Natural killer cell treated with Interleukin-12 subunit alpha and Interleukin-12 subunit beta and Interleukin-15 and Interleukin-18, amount 100 ng/mL, for 72 hours (primary cell): ENCODE data around the gene MPRIP. TPM values are rescaled to one million over a fixed set of nuclear protein-coding genes. Genes with fewer than 3 reads are reported as not detected.
"Not testable (repeated sequence)": the region's sequence is repeated elsewhere in the genome, so short reads cannot be mapped to it uniquely, and the experiment has no call there.

ENCODE experiments used
- ATAC-seq, 2 donors: fragments of 150-1000 bp; cut with Tn5 transposase in 1 of 2; sonication (Bioruptor Pico), chemical (Tn5 transposase) in 1 of 2; 2 replicates each; pipeline ENCODE4 v1.10.0; 2021
- DNase-seq: peaks from one replicate; pipeline ENCODE4 v3.0.0; 2022; ENCODE audit warnings: low spot score
- H3K27ac Mint-ChIP-seq, 2 donors: 1 replicate in 1 of 2; 2 replicates in 1 of 2; pipeline ENCODE4 v1.8.0; 2022; ENCODE audit warnings: mixed read lengths in 2 of 2, mild to moderate bottlenecking in 1 of 2, moderate library complexity in 1 of 2
- H3K27me3 Mint-ChIP-seq, 2 donors: 1 replicate in 1 of 2; 2 replicates in 1 of 2; pipeline ENCODE4 v1.8.0; 2022; ENCODE audit warnings: mixed read lengths in 2 of 2
- H3K36me3 Mint-ChIP-seq: one replicate; pipeline ENCODE4 v1.8.0; 2022; ENCODE audit warnings: mixed read lengths
- H3K4me1 Mint-ChIP-seq, 2 donors: 1 replicate in 1 of 2; 2 replicates in 1 of 2; pipeline ENCODE4 v1.8.0; 2022; ENCODE audit warnings: low read depth in 2 of 2, mixed read lengths in 2 of 2, mild to moderate bottlenecking in 1 of 2
- H3K4me3 Mint-ChIP-seq: one replicate; pipeline ENCODE4 v1.8.0; 2022; ENCODE audit warnings: mixed read lengths
- H3K9me3 Mint-ChIP-seq: 2 replicates; pipeline ENCODE4 v1.8.0; 2022; ENCODE audit warnings: mixed read lengths
- total RNA-seq, 2 donors: library from RNA; stranded (reverse); gene quantifications; one replicate each; pipeline ENCODE4 v1.2.3, GENCODE V29; 2022

MPRIP gene
- total RNA-seq, 2 donors from 2014 or later: 158 to 216 TPM

GRCh38 chr17:17134051-17134956 lies 92.0 kb downstream of the MPRIP start:
- Mint-ChIP-seq H3K27me3 (no peaks in the 10 kb centered on the region), H3K4me3 (no peak overlapping the region), H3K27ac (no peak overlapping the region), H3K36me3 (no peaks in the 10 kb centered on the region), H3K9me3 (no peaks in the 10 kb centered on the region), H3K4me1 (peaks cover 0 to 4% of the 10 kb centered on the region in 2 donors)
- ATAC-seq (no peak), DNase-seq (no peak)

GRCh38 chr17:17134957-17135333 lies 92.7 kb downstream of the MPRIP start:
- Mint-ChIP-seq H3K4me3 (no peak overlapping the region), H3K9me3 (no peaks in the 10 kb centered on the region), H3K36me3 (no peaks in the 10 kb centered on the region), H3K4me1 (peaks cover 0 to 2% of the 10 kb centered on the region in 2 donors), H3K27ac (no peak overlapping the region), H3K27me3 (no peaks in the 10 kb centered on the region)
- ATAC-seq: no peak
- DNase-seq: no peak

- H3K27ac Mint-ChIP-seq, DNase-seq, H3K4me3 Mint-ChIP-seq, ATAC-seq, H3K9me3 Mint-ChIP-seq, H3K4me1 Mint-ChIP-seq, H3K36me3 Mint-ChIP-seq, H3K27me3 Mint-ChIP-seq: not testable (repeated sequence)
Measured at GRCh38 chr17:17136221-17136620, 94.0 kb downstream of the MPRIP start.

- Mint-ChIP-seq H3K4me3 (no peak overlapping the region), H3K9me3 (no peaks in the 10 kb centered on the region), H3K4me1 (peaks cover 0 to 4% of the 10 kb centered on the region in 2 donors), H3K36me3 (no peaks in the 10 kb centered on the region), H3K27ac (no peak overlapping the region), H3K27me3 (no peaks in the 10 kb centered on the region)
- no peak for ATAC-seq
- no peak for DNase-seq
Measured at GRCh38 chr17:17137731-17138585, 95.7 kb downstream of the MPRIP start.

GRCh38 chr17:17139972-17140589 lies 97.8 kb downstream of the MPRIP start:
- no peak overlapping the region for H3K4me3 Mint-ChIP-seq
- DNase-seq: no peak
- no peak overlapping the region for H3K27ac Mint-ChIP-seq
- peaks cover 0 to 4% of the 10 kb centered on the region in 2 donors for H3K4me1 Mint-ChIP-seq
- no peaks in the 10 kb centered on the region for H3K9me3 Mint-ChIP-seq
- ATAC-seq: no peak
- H3K36me3 Mint-ChIP-seq: no peaks in the 10 kb centered on the region
- no peaks in the 10 kb centered on the region for H3K27me3 Mint-ChIP-seq

GRCh38 chr17:17140590-17140980 lies 98.3 kb downstream of the MPRIP start:
- H3K27me3 Mint-ChIP-seq: no peaks in the 10 kb centered on the region
- no peak overlapping the region for H3K27ac Mint-ChIP-seq
- no peaks in the 10 kb centered on the region for H3K9me3 Mint-ChIP-seq
- no peaks in the 10 kb centered on the region for H3K36me3 Mint-ChIP-seq
- DNase-seq: no peak
- ATAC-seq: no peak
- peaks cover 0 to 5% of the 10 kb centered on the region in 2 donors for H3K4me1 Mint-ChIP-seq
- H3K4me3 Mint-ChIP-seq: no peak overlapping the region

GRCh38 chr17:17141279-17141678 lies 99.0 kb downstream of the MPRIP start:
- DNase-seq: no peak
- Mint-ChIP-seq H3K36me3 (no peaks in the 10 kb centered on the region), H3K4me3 (no peak overlapping the region), H3K4me1 (peaks cover 0 to 10% of the 10 kb centered on the region in 2 donors), H3K27me3 (no peaks in the 10 kb centered on the region), H3K9me3 (no peaks in the 10 kb centered on the region), H3K27ac (peak overlapping the region in 1 of 2 donors; percentile 0)
- no peak for ATAC-seq

GRCh38 chr17:17141860-17142552 lies 99.7 kb downstream of the MPRIP start:
- ATAC-seq (no peak), DNase-seq (no peak)
- H3K4me3 Mint-ChIP-seq: no peak overlapping the region
- H3K27me3 Mint-ChIP-seq: no peaks in the 10 kb centered on the region
- H3K9me3 Mint-ChIP-seq: no peaks in the 10 kb centered on the region
- peak overlapping the region in 1 of 2 donors; percentile 0 for H3K27ac Mint-ChIP-seq
- peaks cover 0 to 10% of the 10 kb centered on the region in 2 donors for H3K4me1 Mint-ChIP-seq
- no peaks in the 10 kb centered on the region for H3K36me3 Mint-ChIP-seq

GRCh38 chr17:17142556-17142955 lies 100.3 kb downstream of the MPRIP start:
- Mint-ChIP-seq H3K27ac (no peak overlapping the region), H3K36me3 (no peaks in the 10 kb centered on the region), H3K9me3 (no peaks in the 10 kb centered on the region), H3K4me3 (no peak overlapping the region), H3K4me1 (peaks cover 0 to 10% of the 10 kb centered on the region in 2 donors), H3K27me3 (no peaks in the 10 kb centered on the region)
- ATAC-seq: no peak
- DNase-seq: no peak

- DNase-seq: no peak
- no peaks in the 10 kb centered on the region for H3K9me3 Mint-ChIP-seq
- H3K36me3 Mint-ChIP-seq: no peaks in the 10 kb centered on the region
- H3K4me1 Mint-ChIP-seq: peaks cover 0 to 10% of the 10 kb centered on the region in 2 donors
- no peaks in the 10 kb centered on the region for H3K27me3 Mint-ChIP-seq
- no peak overlapping the region for H3K27ac Mint-ChIP-seq
- ATAC-seq: no peak
- H3K4me3 Mint-ChIP-seq: no peak overlapping the region
Measured at GRCh38 chr17:17143501-17143900, 101.2 kb downstream of the MPRIP start.

GRCh38 chr17:17144061-17144460 lies 101.8 kb downstream of the MPRIP start:
- H3K9me3 Mint-ChIP-seq: no peaks in the 10 kb centered on the region
- ATAC-seq: no peak
- H3K4me1 Mint-ChIP-seq: peaks cover 0 to 10% of the 10 kb centered on the region in 2 donors
- no peak overlapping the region for H3K4me3 Mint-ChIP-seq
- H3K36me3 Mint-ChIP-seq: no peaks in the 10 kb centered on the region
- DNase-seq: no peak
- no peak overlapping the region for H3K27ac Mint-ChIP-seq
- H3K27me3 Mint-ChIP-seq: no peaks in the 10 kb centered on the region

GRCh38 chr17:17144916-17145665 lies 102.8 kb downstream of the MPRIP start:
- Mint-ChIP-seq H3K9me3 (no peaks in the 10 kb centered on the region), H3K27ac (peak overlapping the region; percentile 26 to 77), H3K27me3 (no peaks in the 10 kb centered on the region), H3K4me1 (peaks cover 2 to 11% of the 10 kb centered on the region in 2 donors), H3K4me3 (no peak overlapping the region), H3K36me3 (no peaks in the 10 kb centered on the region)
- DNase-seq (no peak), ATAC-seq (no peak)
